HG02798 (cell line): Measurements from ENCODE around the gene NET1.
"Not testable (repeated sequence)": the region's sequence is repeated elsewhere in the genome, so short reads cannot be mapped to it uniquely, and the experiment has no call there.

ENCODE experiments used
- ATAC-seq: cut with Tn5 transposase; IDR thresholded peaks from one replicate; pipeline ENCODE4 v1.9.1; 2021; ENCODE audit warnings: mild to moderate bottlenecking; ENCODE audit not compliant: unreplicated experiment, poor library complexity

The NET1 gene

GRCh38 chr10:5412277-5412941 is at the start of gene NET1:
NET1 (plus strand) TSS chr10:5412557; CDS start chr10:5412693, 136 bp downstream.
- peak; percentile 99 for ATAC-seq

- no peak for ATAC-seq
Observed at GRCh38 chr10:5362873-5363272, 49.5 kb upstream of the NET1 start.

DNA sequence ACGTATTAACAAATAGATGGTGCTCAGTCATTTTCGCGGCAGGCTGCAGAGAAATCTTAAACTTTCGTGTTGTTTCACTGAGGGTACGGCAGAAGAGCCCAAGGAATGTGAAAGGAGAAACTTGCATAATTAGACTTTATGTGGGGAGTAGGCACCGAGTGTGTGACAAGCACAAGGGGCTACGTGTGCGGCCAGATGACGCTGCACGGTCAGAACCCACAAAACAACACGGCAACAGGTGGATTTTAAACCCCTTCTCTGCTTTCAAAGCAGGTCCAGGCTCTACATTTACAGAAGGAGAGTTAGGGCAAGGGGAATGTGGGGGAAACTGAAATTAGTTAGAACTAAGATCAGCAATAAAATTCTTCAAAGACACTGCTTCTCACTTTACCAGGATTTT is 48.0 kb upstream of the NET1 start:
- no peak for ATAC-seq

GRCh38 chr10:5364890-5365338 is 47.4 kb upstream of the NET1 start, which contains the start of gene UCN3:
UCN3 (plus strand) TSS chr10:5364966; CDS start chr10:5373721, 8,755 bp downstream.
- ATAC-seq: no peak

DNA sequence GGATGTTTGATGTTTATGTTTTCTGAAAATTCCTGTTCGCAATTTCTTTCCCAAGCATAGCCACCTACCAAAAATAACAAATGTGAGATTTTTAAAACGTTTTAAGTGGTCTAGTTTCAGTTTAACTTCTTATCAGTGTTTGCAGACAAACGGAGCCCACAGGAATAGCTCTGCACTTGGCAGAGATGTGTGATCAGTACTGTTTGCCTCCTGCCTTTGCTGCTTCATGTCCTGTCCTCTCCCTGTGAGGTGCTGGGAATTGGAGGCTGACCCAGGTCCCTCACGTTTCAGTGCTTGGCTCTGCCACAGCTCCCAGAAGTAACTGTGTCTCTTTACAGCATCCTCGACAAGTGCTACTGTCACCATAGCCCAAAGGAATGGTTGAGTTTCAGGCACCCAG is 46.4 kb upstream of the NET1 start:
- no peak for ATAC-seq

DNA sequence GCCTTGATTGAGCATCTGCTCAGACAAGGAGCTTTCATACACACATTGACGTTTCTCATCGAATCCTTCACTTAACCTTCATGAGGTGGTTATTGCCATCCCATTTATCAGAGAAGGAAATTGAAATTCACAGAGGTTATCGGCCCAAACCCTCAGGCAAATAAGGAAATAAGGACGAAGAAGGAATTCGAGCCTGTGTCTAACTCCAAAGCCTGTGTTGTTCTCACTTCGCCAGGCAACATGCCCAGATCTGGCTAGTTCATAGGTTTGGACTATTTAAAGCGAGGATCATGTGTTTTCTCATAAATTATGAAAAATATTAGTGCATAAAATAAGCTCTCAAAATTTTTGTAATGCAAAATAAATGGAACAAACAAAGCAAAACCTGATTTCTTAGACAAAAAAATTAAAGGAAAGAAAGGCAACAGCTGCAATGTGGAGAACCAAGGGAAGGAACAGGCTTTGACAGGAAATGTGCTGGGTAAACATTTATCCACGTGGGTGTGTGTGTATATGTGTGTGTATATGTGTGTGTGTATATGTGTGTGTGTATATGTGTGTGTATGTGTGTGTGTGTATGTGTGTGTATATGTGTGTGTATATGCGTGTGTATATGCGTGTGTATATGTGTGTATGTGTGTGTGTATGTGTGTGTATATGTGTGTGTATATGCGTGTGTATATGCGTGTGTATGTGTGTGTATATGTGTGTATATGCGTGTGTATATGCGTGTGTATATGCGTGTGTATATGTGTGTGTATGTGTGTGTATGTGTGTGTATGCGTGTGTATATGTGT is 42.8 kb upstream of the NET1 start:
- ATAC-seq: no peak

GRCh38 chr10:5370493-5371352 is 41.6 kb upstream of the NET1 start:
- ATAC-seq: no peak

DNA sequence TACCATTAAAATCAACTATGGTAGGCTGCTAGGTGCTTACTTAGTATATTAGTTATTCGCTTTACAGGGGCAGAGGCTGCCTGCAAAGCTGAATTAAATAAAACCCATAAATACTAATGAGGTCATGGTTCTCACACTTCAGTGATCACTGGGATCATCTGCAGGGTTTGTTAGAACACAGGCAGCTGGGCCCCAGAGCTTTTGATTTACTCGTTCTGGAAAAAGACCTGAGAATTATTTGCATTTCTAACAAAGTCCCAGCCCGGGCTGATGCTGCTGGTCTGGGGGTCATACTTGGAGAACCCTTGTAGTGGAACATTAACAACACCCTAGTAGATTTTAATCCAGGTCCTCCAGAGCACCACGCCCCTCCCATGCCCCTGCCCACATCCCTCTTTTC is 39.0 kb upstream of the NET1 start:
- ATAC-seq: no peak

DNA sequence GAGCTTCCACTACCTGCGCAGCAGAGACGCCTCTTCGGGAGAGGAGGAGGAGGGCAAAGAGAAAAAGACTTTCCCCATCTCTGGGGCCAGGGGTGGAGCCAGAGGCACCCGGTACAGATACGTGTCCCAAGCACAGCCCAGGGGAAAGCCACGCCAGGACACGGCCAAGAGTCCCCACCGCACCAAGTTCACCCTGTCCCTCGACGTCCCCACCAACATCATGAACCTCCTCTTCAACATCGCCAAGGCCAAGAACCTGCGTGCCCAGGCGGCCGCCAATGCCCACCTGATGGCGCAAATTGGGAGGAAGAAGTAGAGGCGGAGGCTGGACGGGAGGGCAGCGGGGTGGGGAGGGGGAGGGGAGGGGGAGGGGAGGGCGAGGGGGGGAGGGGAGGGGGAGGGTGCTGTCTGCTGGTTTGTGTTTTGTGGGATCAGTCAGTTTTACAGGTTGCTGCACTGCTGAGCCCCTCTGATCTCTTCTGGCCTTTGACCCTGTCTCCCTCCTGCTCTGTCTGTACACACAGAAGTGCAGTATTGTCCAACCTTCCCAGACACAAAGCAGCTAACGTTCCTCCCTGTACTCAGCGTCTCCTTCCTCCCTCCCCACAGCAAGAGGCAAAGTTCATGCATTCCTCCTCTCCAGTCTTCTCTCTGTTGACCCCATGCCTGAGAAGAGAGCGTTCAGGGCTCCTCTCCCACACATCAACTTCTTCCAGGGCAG is 38.3 kb upstream of the NET1 start:
- no peak for ATAC-seq

DNA sequence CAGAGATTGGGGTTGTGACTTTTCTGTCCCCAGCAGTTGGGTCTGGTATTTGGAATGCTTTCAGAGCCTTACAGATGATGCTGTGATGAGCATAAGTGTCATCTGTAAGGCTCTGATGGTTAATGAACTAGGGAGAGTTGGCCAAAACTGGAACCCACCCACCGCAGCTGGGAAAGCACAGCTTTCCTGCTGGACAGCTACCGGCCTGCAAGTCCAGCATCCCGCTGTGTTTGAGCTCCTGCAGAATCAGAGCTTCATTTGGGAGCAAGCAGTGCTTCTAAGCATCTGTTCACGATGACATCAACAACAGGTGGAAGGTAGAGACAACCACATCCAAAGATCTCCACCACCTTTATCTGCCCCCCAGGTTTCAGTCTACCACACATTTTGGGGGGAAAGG is 35.9 kb upstream of the NET1 start:
- no peak for ATAC-seq

DNA sequence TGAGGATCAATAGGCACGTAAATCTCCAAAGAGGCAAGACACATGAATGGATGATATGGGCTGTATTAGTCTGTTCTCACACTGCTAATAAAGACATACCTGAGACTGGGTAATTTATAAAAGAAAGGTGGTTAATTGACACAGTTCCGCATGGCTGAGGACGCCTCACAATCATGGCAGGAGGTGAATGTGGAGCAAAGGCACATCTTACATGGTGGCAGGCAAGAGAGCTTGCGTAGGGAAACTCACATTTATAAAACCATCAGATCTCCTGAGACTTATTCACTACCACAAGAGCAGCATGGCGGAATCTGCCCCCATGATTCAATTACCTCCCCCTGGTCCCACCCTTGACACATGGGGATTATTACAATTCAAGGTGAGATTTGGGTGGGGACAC is 33.2 kb upstream of the NET1 start:
- ATAC-seq: not testable (repeated sequence)

- ATAC-seq: not testable (repeated sequence)
Observed at GRCh38 chr10:5380395-5380794, 32.0 kb upstream of the NET1 start.

- ATAC-seq: no peak
Observed at GRCh38 chr10:5381187-5381586, 31.2 kb upstream of the NET1 start.

GRCh38 chr10:5385224-5385623 is 27.1 kb upstream of the NET1 start:
- no peak for ATAC-seq

- no peak for ATAC-seq
Observed at GRCh38 chr10:5387169-5387568, 25.2 kb upstream of the NET1 start.

DNA sequence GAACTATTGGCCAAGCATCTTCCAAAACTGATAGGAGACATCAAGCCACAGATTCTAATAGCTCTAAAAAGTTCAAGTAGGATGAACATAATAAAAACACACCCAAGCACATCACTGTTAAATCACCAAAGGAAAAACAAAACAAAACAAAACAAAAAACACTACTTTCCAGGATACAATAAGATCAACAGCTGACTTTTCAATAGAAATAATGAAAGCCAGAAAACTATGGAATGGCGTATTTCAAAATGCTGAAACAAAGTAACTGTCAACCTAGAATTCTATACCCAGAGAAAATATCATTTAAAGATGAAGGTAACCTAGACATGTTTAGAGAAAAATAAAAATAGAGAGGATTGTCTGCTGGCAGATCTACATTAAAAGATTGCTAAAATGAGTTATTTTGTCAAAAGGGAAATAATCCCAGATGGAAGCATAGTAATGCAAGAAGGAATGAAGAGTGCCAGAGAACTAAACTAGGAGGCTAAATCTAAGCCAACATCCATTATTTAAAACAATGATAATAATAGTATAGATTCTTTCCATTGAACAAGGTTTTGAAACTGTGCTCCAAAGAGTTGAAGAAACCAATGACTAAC is 21.7 kb upstream of the NET1 start:
- no peak for ATAC-seq

GRCh38 chr10:5391790-5392189 is 20.6 kb upstream of the NET1 start:
- no peak for ATAC-seq

- ATAC-seq: no peak
Observed at GRCh38 chr10:5393529-5393928, 18.8 kb upstream of the NET1 start.

GRCh38 chr10:5395168-5395567 is 17.2 kb upstream of the NET1 start:
- no peak for ATAC-seq
